ENCODE measurements around the gene ST6GALNAC6. TPM values are rescaled to one million over a fixed set of nuclear protein-coding genes. Genes with fewer than 3 reads are reported as not detected.

ST6GALNAC6 gene
- total RNA-seq, 2 donors from 2014 or later: 68.2 to 106 TPM

- H3K4me1 ChIP-seq: peaks cover 0 to 62% of the 10 kb centered on the region in 2 donors
- no peak overlapping the region for H3K4me3 ChIP-seq
- H3K27me3 ChIP-seq: no peaks in the 10 kb centered on the region
- no peaks in the 10 kb centered on the region for H3K9me3 ChIP-seq
- TF ChIP-seq CTCF (IDR thresholded peaks at IDR 0.05): no peak
- no peak for DNase-seq (ENCODE audit: low spot score)
- H3K36me3 ChIP-seq: peaks cover under 1% of the 10 kb centered on the region
- peak overlapping the region; percentile 66 to 69 for H3K27ac ChIP-seq
Measured at GRCh38 chr9:127917603-127918002, 18.2 kb upstream of the ST6GALNAC6 start.

- no peaks in the 10 kb centered on the region for H3K9me3 ChIP-seq
- peaks cover 7% of the 10 kb centered on the region for H3K36me3 ChIP-seq
- no peaks in the 10 kb centered on the region for H3K27me3 ChIP-seq
- DNase-seq (ENCODE audit: low spot score): peak; percentile 95
- H3K4me1 ChIP-seq: peaks cover 0 to 61% of the 10 kb centered on the region in 2 donors
- no peak for TF ChIP-seq CTCF (IDR thresholded peaks at IDR 0.05)
- H3K27ac ChIP-seq: peak within 1 kb of the TSS; percentile 69 to 72
- peak within 1 kb of the TSS; percentile 75 to 84 for H3K4me3 ChIP-seq
Measured at GRCh38 chr9:127916720-127917581, 17.5 kb upstream of the ST6GALNAC6 start, which contains the start of gene ST6GALNAC4. Gene ST6GALNAC4, minus strand, starts transcription at chr9:127917041. Its CDS starts 622 bp downstream, at chr9:127916419.

- Histone ChIP-seq H3K27me3 (no peaks in the 10 kb centered on the region), H3K4me1 (peaks cover 0 to 52% of the 10 kb centered on the region in 2 donors)
- DNase-seq (ENCODE audit: low spot score): no peak
Measured at GRCh38 chr9:127915801-127916719, 16.7 kb upstream of the ST6GALNAC6 start.

GRCh38 chr9:127915325-127915752 lies 15.9 kb upstream of the ST6GALNAC6 start:
- Histone ChIP-seq H3K4me1 (peaks cover 0 to 51% of the 10 kb centered on the region in 2 donors), H3K36me3 (peaks cover 14% of the 10 kb centered on the region), H3K9me3 (no peaks in the 10 kb centered on the region), H3K27me3 (no peaks in the 10 kb centered on the region), H3K4me3 (peak overlapping the region in 1 of 2 donors; percentile 75), H3K27ac (peak overlapping the region; percentile 5 to 72)
- TF ChIP-seq CTCF (IDR thresholded peaks at IDR 0.05): no peak
- DNase-seq (ENCODE audit: low spot score): no peak

More at GRCh38 chr9:127915801-127916719, 16.7 kb upstream of the ST6GALNAC6 start:
- Histone ChIP-seq H3K9me3 (no peaks in the 10 kb centered on the region), H3K4me3 (peak overlapping the region; percentile 75 to 84), H3K27ac (peak overlapping the region; percentile 69 to 72), H3K36me3 (peaks cover 14% of the 10 kb centered on the region)
- TF ChIP-seq CTCF (IDR thresholded peaks at IDR 0.05): no peak

GRCh38 chr9:127913682-127914081 lies 14.3 kb upstream of the ST6GALNAC6 start:
- DNase-seq (ENCODE audit: low spot score): no peak
- Histone ChIP-seq H3K4me3 (no peak overlapping the region), H3K4me1 (peaks cover 0 to 37% of the 10 kb centered on the region in 2 donors), H3K27me3 (no peaks in the 10 kb centered on the region), H3K27ac (no peak overlapping the region), H3K9me3 (no peaks in the 10 kb centered on the region), H3K36me3 (peaks cover 22% of the 10 kb centered on the region)
- TF ChIP-seq CTCF (IDR thresholded peaks at IDR 0.05): no peak
